Measurements from ENCODE around the gene RPTOR.

DNA sequence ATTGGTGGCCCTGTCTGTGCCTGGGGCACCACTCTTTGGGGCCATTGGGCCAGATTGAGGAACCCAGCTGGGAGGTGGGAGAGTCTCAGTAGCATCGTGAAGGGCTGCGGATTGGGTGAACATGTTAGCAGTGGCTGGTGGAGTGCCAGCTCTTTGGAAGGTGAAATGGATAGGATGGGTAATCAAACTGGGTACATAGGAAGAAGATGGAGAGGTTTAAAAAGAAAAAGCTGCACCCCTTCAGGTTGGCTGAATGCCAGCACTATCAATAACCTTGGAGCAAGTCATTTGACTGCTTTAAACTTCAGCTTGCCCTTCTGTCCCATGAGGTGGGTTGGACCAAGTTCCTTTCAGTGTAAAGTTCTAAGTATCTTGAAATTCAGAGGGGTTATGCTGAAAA lies 95.0 kb downstream of the RPTOR start:
- TF ChIP-seq GATA2 (CRISPR knock-in tag; IDR thresholded peaks at IDR 0.05) (no peak), RAD21 (IDR thresholded peaks at IDR 0.05; ENCODE audit: low read length) (no peak)
- TF ChIP-seq, protein P1, sequence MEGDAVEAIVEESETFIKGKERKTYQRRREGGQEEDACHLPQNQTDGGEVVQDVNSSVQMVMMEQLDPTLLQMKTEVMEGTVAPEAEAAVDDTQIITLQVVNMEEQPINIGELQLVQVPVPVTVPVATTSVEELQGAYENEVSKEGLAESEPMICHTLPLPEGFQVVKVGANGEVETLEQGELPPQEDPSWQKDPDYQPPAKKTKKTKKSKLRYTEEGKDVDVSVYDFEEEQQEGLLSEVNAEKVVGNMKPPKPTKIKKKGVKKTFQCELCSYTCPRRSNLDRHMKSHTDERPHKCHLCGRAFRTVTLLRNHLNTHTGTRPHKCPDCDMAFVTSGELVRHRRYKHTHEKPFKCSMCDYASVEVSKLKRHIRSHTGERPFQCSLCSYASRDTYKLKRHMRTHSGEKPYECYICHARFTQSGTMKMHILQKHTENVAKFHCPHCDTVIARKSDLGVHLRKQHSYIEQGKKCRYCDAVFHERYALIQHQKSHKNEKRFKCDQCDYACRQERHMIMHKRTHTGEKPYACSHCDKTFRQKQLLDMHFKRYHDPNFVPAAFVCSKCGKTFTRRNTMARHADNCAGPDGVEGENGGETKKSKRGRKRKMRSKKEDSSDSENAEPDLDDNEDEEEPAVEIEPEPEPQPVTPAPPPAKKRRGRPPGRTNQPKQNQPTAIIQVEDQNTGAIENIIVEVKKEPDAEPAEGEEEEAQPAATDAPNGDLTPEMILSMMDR (IDR thresholded peaks at IDR 0.05) = no peak
